HepG2 (cell line): Measurements from ENCODE around the gene ZCCHC10. TPM values are rescaled to one million over a fixed set of nuclear protein-coding genes. Genes with fewer than 3 reads are reported as not detected.

Experiments
- BRCA1 ChIP-seq: sonication (generic); formaldehyde crosslinking; IDR thresholded peaks from 2 replicates; pipeline ENCODE4 v1.4.0; 2020; ENCODE audit warnings: missing genetic modification reagents
- HNRNPLL ChIP-seq: fragments of 200-400 bp; formaldehyde crosslinking; IDR thresholded peaks from 2 replicates; pipeline ENCODE4 v1.6.1; 2017; ENCODE audit warnings: mild to moderate bottlenecking, low read depth, low read length; ENCODE audit not compliant: poor library complexity, severe bottlenecking
- MAZ ChIP-seq, 2 experiments: sonication (generic) in 1 of 2; formaldehyde crosslinking in 1 of 2; IDR thresholded peaks; 2 replicates each; pipeline versions ENCODE4 v1.5.0 to v1.6.1; 2012 to 2020; ENCODE audit warnings: low read depth in 2 of 2, mild to moderate bottlenecking in 2 of 2, borderline replicate concordance in 1 of 2, improper control_type of control experiment in 1 of 2, low read length in 1 of 2, missing genetic modification reagents in 1 of 2, moderate library complexity in 1 of 2
- MYC ChIP-seq: sonication (generic); formaldehyde crosslinking; IDR thresholded peaks from 2 replicates; pipeline ENCODE4 v1.9.0; 2021; ENCODE audit warnings: missing genetic modification reagents, borderline replicate concordance
- NR2F6 ChIP-seq, 2 experiments: IDR thresholded peaks; 2 replicates each; pipeline ENCODE4 v1.6.1; 2016; ENCODE audit warnings: antibody characterized with exemption in 1 of 2, mild to moderate bottlenecking in 1 of 2
- SMAD3 ChIP-seq: sonication (generic); formaldehyde crosslinking; IDR thresholded peaks from 2 replicates; pipeline ENCODE4 v1.4.0; 2020; ENCODE audit warnings: missing genetic modification reagents
- TCF7L2 ChIP-seq: IDR thresholded peaks from 2 replicates; pipeline ENCODE4 v1.6.1; 2011; ENCODE audit warnings: mild to moderate bottlenecking, low read depth, low read length, moderate library complexity
- TSC22D2 ChIP-seq: sonication (generic); formaldehyde crosslinking; IDR thresholded peaks from 2 replicates; pipeline ENCODE4 v1.5.1; 2020; ENCODE audit warnings: missing genetic modification reagents, mild to moderate bottlenecking, borderline replicate concordance
- YEATS4 ChIP-seq: sonication (generic); formaldehyde crosslinking; IDR thresholded peaks from 2 replicates; pipeline ENCODE4 v1.4.0; 2020; ENCODE audit warnings: missing genetic modification reagents, borderline replicate concordance
- ZBTB7B ChIP-seq: sonication (generic); formaldehyde crosslinking; IDR thresholded peaks from 2 replicates; pipeline ENCODE4 v1.4.0; 2020; ENCODE audit warnings: missing genetic modification reagents
- ZFP36L1 ChIP-seq: sonication (generic); formaldehyde crosslinking; IDR thresholded peaks from 2 replicates; pipeline ENCODE4 v1.8.0; 2022; ENCODE audit warnings: mild to moderate bottlenecking, missing genetic modification reagents, moderate library complexity
- ZNF468 ChIP-seq: sonication (generic); formaldehyde crosslinking; IDR thresholded peaks from 2 replicates; pipeline ENCODE4 v1.8.0; 2022; ENCODE audit warnings: mild to moderate bottlenecking, moderate library complexity, missing genetic modification reagents
- ZNF552 ChIP-seq: sonication (generic); formaldehyde crosslinking; IDR thresholded peaks from 2 replicates; pipeline ENCODE4 v1.9.0; 2022; ENCODE audit warnings: missing genetic modification reagents, mild to moderate bottlenecking, borderline replicate concordance
- polyA plus RNA-seq, 8 experiments: library from polyadenylated mRNA; depleted of rRNA in 3 of 8; stranded (reverse) in 7 of 8; unstranded in 1 of 8; fragments of >200 nt; fragmentation: Illumina TruSeq in 4 of 8; extraction: Trizol in 4 of 8; gene quantifications; 2 replicates each; pipeline versions ENCODE4 v1.2.1 to v1.2.3, GENCODE V29; 2011 to 2016; ENCODE audit warnings: low read depth in 4 of 8, missing spikeins in 1 of 8, mixed read lengths in 1 of 8; ENCODE audit not compliant: insufficient read depth in 1 of 8
- total RNA-seq, 5 experiments: library from RNA; depleted of rRNA; stranded (reverse); fragments of >200 nt; fragmentation: Illumina TruSeq; extraction: Trizol; gene quantifications; 2 replicates each; pipeline ENCODE4 v1.2.3, GENCODE V29; 2016; ENCODE audit warnings: low read depth in 1 of 5
- TF ChIP-seq, protein P1 (sequence below): sonication (generic); formaldehyde crosslinking; IDR thresholded peaks from 2 replicates; pipeline ENCODE4 v1.5.1; 2020; ENCODE audit warnings: missing genetic modification reagents, mild to moderate bottlenecking, borderline replicate concordance
- TF ChIP-seq, protein P2 (sequence below): sonication (generic); formaldehyde crosslinking; IDR thresholded peaks from 2 replicates; pipeline ENCODE4 v1.8.1; 2023; ENCODE audit warnings: mild to moderate bottlenecking, missing genetic modification reagents
- TF ChIP-seq, protein P3 (sequence below): IDR thresholded peaks from 2 replicates; pipeline ENCODE4 v1.6.1; 2012; ENCODE audit warnings: inconsistent platforms
- TF ChIP-seq, protein P4 (sequence below): sonication (generic); formaldehyde crosslinking; conservative IDR thresholded peaks from 2 replicates; pipeline ENCODE4 v1.5.0; 2020; ENCODE audit warnings: missing genetic modification reagents
- TF ChIP-seq, protein P5 (sequence below): IDR thresholded peaks from 2 replicates; pipeline ENCODE4 v1.6.1; 2016; ENCODE audit warnings: missing compliant biosample characterization, missing genetic modification reagents, borderline replicate concordance
- TF ChIP-seq, protein P6 (sequence below): sonication (generic); formaldehyde crosslinking; IDR thresholded peaks from 2 replicates; pipeline ENCODE4 v1.4.0; 2020; ENCODE audit warnings: missing genetic modification reagents, mild to moderate bottlenecking, borderline replicate concordance

The ZCCHC10 gene
- total and polyA plus RNA-seq, 2 of the 13 experiments (the other 11 are each of a cell fraction or from before 2014, with no cell fraction given) = 40.7 to 48.2 TPM

DNA sequence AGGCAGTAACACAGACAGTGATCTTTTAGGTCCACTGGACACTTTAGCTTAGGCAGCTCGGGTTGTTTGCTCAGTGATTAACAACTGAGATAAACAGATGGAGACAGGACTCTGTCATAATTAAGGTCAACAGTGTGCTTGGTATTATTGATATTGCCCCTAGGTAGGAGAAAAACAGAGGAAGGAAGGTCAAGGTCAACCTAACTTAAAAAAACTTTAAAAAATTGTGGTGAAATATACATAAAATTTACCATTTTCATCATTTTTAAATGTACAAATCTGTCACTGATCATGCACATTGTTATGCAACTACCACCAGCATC lies 23.3 kb upstream of the ZCCHC10 start (continued):
- TF ChIP-seq ZNF552 (no peak), TSC22D2 (CRISPR knock-in tag) (no peak), NR2F6 (IDR thresholded peaks at IDR 0.05) (peak; percentile 97), NR2F6 (CRISPR knock-in tag; IDR thresholded peaks at IDR 0.05) (peak; percentile 98), TCF7L2 (0 out of 2 replicates have a peak, but pooled peaks have one; percentile 16), ZBTB7B (CRISPR knock-in tag) (0 out of 2 replicates have a peak, but pooled peaks have one; percentile 58), MYC (CRISPR knock-in tag) (no peak), MAZ (IDR thresholded peaks at IDR 0.05; ENCODE audit: borderline replicate concordance, low read depth, low read length) (no peak), MAZ (CRISPR knock-in tag; IDR thresholded peaks at IDR 0.05; ENCODE audit: low read depth) (0 out of 2 replicates have a peak, but pooled peaks have one; percentile 36), ZNF468 (no peak), YEATS4 (CRISPR knock-in tag) (no peak; the same call in 1 of the 2 replicates), ZFP36L1 (CRISPR knock-in tag) (no peak), HNRNPLL (no peak), BRCA1 (CRISPR knock-in tag) (no peak), SMAD3 (CRISPR knock-in tag) (no peak)
- TF ChIP-seq, protein P1, sequence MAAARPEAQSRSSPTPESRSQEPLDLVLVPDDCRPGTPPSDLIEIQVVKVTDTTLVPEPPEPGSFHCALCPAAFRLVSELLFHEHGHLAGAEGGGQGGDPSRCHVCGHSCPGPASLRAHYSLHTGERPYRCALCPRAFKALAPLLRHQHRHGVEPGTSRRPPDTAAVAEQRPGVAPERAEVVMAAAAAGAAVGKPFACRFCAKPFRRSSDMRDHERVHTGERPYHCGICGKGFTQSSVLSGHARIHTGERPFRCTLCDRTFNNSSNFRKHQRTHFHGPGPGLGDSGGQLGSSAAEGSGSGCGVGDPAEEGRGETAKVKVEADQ (CRISPR knock-in tag) = no peak
- TF ChIP-seq, protein P2, sequence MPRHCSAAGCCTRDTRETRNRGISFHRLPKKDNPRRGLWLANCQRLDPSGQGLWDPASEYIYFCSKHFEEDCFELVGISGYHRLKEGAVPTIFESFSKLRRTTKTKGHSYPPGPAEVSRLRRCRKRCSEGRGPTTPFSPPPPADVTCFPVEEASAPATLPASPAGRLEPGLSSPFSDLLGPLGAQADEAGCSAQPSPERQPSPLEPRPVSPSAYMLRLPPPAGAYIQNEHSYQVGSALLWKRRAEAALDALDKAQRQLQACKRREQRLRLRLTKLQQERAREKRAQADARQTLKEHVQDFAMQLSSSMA (CRISPR knock-in tag) = no peak
- TF ChIP-seq, protein P3, sequence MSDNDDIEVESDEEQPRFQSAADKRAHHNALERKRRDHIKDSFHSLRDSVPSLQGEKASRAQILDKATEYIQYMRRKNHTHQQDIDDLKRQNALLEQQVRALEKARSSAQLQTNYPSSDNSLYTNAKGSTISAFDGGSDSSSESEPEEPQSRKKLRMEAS = peak; percentile 42; the same call in 1 of the 2 replicates
- TF ChIP-seq, protein P4, sequence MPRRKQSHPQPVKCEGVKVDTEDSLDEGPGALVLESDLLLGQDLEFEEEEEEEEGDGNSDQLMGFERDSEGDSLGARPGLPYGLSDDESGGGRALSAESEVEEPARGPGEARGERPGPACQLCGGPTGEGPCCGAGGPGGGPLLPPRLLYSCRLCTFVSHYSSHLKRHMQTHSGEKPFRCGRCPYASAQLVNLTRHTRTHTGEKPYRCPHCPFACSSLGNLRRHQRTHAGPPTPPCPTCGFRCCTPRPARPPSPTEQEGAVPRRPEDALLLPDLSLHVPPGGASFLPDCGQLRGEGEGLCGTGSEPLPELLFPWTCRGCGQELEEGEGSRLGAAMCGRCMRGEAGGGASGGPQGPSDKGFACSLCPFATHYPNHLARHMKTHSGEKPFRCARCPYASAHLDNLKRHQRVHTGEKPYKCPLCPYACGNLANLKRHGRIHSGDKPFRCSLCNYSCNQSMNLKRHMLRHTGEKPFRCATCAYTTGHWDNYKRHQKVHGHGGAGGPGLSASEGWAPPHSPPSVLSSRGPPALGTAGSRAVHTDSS (CRISPR knock-in tag) = no peak
- TF ChIP-seq, protein P5, sequence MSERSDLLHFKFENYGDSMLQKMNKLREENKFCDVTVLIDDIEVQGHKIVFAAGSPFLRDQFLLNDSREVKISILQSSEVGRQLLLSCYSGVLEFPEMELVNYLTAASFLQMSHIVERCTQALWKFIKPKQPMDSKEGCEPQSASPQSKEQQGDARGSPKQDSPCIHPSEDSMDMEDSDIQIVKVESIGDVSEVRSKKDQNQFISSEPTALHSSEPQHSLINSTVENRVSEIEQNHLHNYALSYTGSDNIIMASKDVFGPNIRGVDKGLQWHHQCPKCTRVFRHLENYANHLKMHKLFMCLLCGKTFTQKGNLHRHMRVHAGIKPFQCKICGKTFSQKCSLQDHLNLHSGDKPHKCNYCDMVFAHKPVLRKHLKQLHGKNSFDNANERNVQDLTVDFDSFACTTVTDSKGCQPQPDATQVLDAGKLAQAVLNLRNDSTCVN (CRISPR knock-in tag) = no peak
- TF ChIP-seq, protein P6, sequence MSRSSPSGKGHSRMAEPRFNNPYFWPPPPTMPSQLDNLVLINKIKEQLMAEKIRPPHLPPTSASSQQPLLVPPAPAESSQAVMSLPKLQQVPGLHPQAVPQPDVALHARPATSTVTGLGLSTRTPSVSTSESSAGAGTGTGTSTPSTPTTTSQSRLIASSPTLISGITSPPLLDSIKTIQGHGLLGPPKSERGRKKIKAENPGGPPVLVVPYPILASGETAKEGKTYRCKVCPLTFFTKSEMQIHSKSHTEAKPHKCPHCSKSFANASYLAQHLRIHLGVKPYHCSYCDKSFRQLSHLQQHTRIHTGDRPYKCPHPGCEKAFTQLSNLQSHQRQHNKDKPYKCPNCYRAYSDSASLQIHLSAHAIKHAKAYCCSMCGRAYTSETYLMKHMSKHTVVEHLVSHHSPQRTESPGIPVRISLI = peak; percentile 88
